Keratinocyte (primary cell): ENCODE measurements around the gene HOMER2. TPM values are rescaled to one million over a fixed set of nuclear protein-coding genes. Genes with fewer than 3 reads are reported as not detected.

Source experiments
- DNase-seq: peaks from one replicate; pipeline ENCODE4 v3.0.0-alpha.2; 2011; ENCODE audit warnings: low read depth, missing footprints, low spot score
- FAIRE-seq: peaks from 2 replicates; lab custom pipeline; 2011; peaks lifted over from hg19 to GRCh38; lab: Jason Lieb, UNC
- H2AFZ ChIP-seq: 2 replicates; pipeline ENCODE4 v1.6.0; 2012; ENCODE audit warnings: low read length, control low read depth, inconsistent platforms; ENCODE audit not compliant: control insufficient read depth
- H3K27ac ChIP-seq: 2 replicates; pipeline ENCODE4 v1.5.1; 2011; ENCODE audit warnings: low read length; ENCODE audit not compliant: control insufficient read depth, insufficient read depth
- H3K27me3 ChIP-seq: 3 replicates; pipeline ENCODE4 v1.6.0; 2011; ENCODE audit warnings: low read length; ENCODE audit not compliant: control insufficient read depth, insufficient read depth; ENCODE audit errors: extremely low read depth
- H3K36me3 ChIP-seq, 2 experiments: 2 replicates in 1 of 2; 3 replicates in 1 of 2; pipeline ENCODE4 v1.5.1; 2011; ENCODE audit warnings: low read length in 2 of 2, mild to moderate bottlenecking in 1 of 2; ENCODE audit not compliant: control insufficient read depth in 2 of 2, insufficient read depth in 2 of 2; ENCODE audit errors: extremely low read depth in 1 of 2
- H3K4me1 ChIP-seq: 3 replicates; pipeline ENCODE4 v1.5.1; 2011; ENCODE audit warnings: low read length; ENCODE audit not compliant: control insufficient read depth, insufficient read depth; ENCODE audit errors: extremely low read depth
- H3K4me2 ChIP-seq: 3 replicates; pipeline ENCODE4 v1.6.0; 2011; ENCODE audit warnings: low read depth, low read length; ENCODE audit not compliant: control insufficient read depth, insufficient read depth; ENCODE audit errors: extremely low read depth
- H3K4me3 ChIP-seq, 3 experiments: fragments of 200-600 bp in 1 of 3; sonication (generic) in 1 of 3; 2 replicates in 2 of 3; 3 replicates in 1 of 3; pipeline ENCODE4 v1.5.1; 2011 to 2016; ENCODE audit warnings: low read length in 3 of 3, mild to moderate bottlenecking in 3 of 3, control low read depth in 2 of 3, inconsistent platforms in 1 of 3, low read depth in 1 of 3, mixed read lengths in 1 of 3, mixed run types in 1 of 3, moderate library complexity in 1 of 3; ENCODE audit not compliant: control insufficient read depth in 2 of 3, insufficient read depth in 2 of 3; ENCODE audit errors: extremely low read depth in 1 of 3
- H3K79me2 ChIP-seq: 2 replicates; pipeline ENCODE4 v1.6.0; 2012; ENCODE audit warnings: low read length; ENCODE audit not compliant: control insufficient read depth, insufficient read depth
- H3K9ac ChIP-seq: 3 replicates; pipeline ENCODE4 v1.6.0; 2011; ENCODE audit warnings: low read length; ENCODE audit not compliant: control insufficient read depth, insufficient read depth; ENCODE audit errors: extremely low read depth
- H3K9me1 ChIP-seq: 3 replicates; pipeline ENCODE4 v1.6.0; 2011; ENCODE audit warnings: low read length; ENCODE audit not compliant: control insufficient read depth, insufficient read depth; ENCODE audit errors: extremely low read depth
- H3K9me3 ChIP-seq: 2 replicates; pipeline ENCODE4 v1.5.1; 2012; ENCODE audit warnings: low read depth, low read length; ENCODE audit not compliant: control insufficient read depth
- H4K20me1 ChIP-seq: 3 replicates; pipeline ENCODE4 v1.6.0; 2011; ENCODE audit warnings: low read length; ENCODE audit not compliant: control insufficient read depth, insufficient read depth; ENCODE audit errors: extremely low read depth
- CTCF ChIP-seq, 3 experiments: IDR thresholded peaks in 1 of 3; conservative IDR thresholded peaks in 1 of 3; optimal IDR thresholded peaks in 1 of 3; 2 replicates in 2 of 3; 3 replicates in 1 of 3; pipeline versions ENCODE3 to v1.5.1; 2011; ENCODE audit warnings: low read length in 3 of 3, mild to moderate bottlenecking in 3 of 3, moderate library complexity in 2 of 3, control low read depth in 1 of 3, inconsistent platforms in 1 of 3; ENCODE audit not compliant: insufficient read depth in 2 of 3; ENCODE audit errors: extremely low read depth in 1 of 3
- EZH2 ChIP-seq: IDR thresholded peaks from one replicate; pipeline ENCODE4 v1.6.1; 2012; ENCODE audit warnings: inconsistent platforms, mild to moderate bottlenecking, low read length, moderate library complexity
- dilution Hi-C: fragments of 300-500 bp; cut with MboI; formaldehyde crosslinking; loops from one replicate; pipeline ENCODE4 v1.7.0; 2020; ENCODE audit warnings: low sequenced_read_pairs; ENCODE audit not compliant: extremely low pct_ligation_motif_present
- polyA plus RNA-seq, 5 experiments: library from polyadenylated mRNA; depleted of rRNA in 3 of 5; stranded (reverse) in 3 of 5; stranded (forward) in 1 of 5; unstranded in 1 of 5; fragments of >200 nt; gene quantifications; 1 replicate in 1 of 5; 2 replicates in 3 of 5; 3 replicates in 1 of 5; pipeline versions ENCODE4 v1.2.1 to v1.2.3, GENCODE V29; 2011 to 2012; ENCODE audit warnings: missing spikeins in 2 of 5, low read depth in 1 of 5, low replicate concordance in 1 of 5

The HOMER2 gene
- polyA plus RNA-seq, 1 donor (not counting 4 experiments of a cell fraction or from before 2014, with no cell fraction given): 12.4 TPM

DNA sequence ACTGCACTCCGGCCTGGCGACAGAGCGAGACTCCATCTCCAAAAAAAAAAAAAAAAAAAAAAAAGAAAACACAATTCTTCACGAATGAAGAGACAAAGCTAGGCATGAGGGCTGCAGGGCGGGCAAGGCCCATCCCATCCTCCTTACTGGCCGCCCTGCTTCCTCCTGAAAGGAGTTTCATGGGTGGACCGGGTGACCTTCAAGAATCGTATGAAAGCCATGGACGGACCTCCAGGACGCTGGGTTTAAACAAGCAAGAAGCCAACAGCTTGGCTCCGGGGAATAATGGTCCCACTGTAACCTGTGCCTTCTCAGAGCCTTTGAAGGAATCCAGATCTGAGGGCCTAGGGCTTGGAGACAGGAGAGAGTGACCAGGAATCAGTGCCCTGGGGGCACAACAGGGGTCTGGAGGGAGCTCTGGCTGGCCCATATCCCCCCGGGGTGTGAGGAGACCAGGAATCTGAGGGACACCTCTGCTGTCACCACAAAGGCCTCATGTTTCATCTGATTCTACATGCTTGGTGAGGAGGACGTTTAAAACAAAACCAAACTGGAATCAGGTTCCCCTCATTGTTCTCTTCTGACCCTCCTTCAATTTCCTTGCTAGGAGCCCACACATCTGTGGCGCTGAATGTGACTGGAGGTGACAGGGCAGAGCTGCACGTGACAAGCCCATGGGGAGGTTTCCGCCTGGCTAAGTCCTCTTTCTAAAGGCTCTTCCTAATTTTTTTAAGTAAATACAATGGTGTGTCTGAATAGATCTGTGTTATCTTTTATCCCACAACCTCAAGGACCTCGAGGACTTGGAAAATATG lies 97.0 kb downstream of the HOMER2 start:
- H2AFZ ChIP-seq: no peak overlapping the region
- DNase-seq: no peak
- FAIRE-seq: no peak

GRCh38 chr15:82854554-82854953 lies 98.0 kb downstream of the HOMER2 start:
- DNase-seq (no peak), FAIRE-seq (no peak)
- Histone ChIP-seq H3K9me1 (no peaks in the 10 kb centered on the region), H3K79me2 (no peaks in the 10 kb centered on the region), H3K9me3 (no peaks in the 10 kb centered on the region), H3K4me3 (no peak overlapping the region), H3K27ac (no peak overlapping the region), H4K20me1 (no peaks in the 10 kb centered on the region), H3K4me1 (peaks cover 11% of the 10 kb centered on the region), H3K36me3 (no peaks in the 10 kb centered on the region), H3K4me2 (no peak overlapping the region), H3K27me3 (no peaks in the 10 kb centered on the region), H3K9ac (no peak overlapping the region), H2AFZ (no peak overlapping the region)
- TF ChIP-seq EZH2 (no peak), CTCF (optimal IDR thresholded peaks at IDR 0.05 in 1 of 3, IDR thresholded peaks at IDR 0.05 in 1 of 3, conservative IDR thresholded peaks at IDR 0.05 in 1 of 3; ENCODE audit: extremely low read depth in 1 of 3, insufficient read depth in 2 of 3, low read length in 3 of 3) (no peak)
- dilution Hi-C loops: no loop called here

More for the DNA sequence above, 97.0 kb downstream of the HOMER2 start:
- no peak overlapping the region for H3K4me2 ChIP-seq
- no peaks in the 10 kb centered on the region for H3K79me2 ChIP-seq
- no peaks in the 10 kb centered on the region for H3K9me1 ChIP-seq
- H3K36me3 ChIP-seq: no peaks in the 10 kb centered on the region
- no peaks in the 10 kb centered on the region for H3K9me3 ChIP-seq
- H3K9ac ChIP-seq: no peak overlapping the region
- peaks cover 2% of the 10 kb centered on the region for H3K4me1 ChIP-seq
- no peak overlapping the region for H3K4me3 ChIP-seq
- TF ChIP-seq CTCF (optimal IDR thresholded peaks at IDR 0.05 in 1 of 3, IDR thresholded peaks at IDR 0.05 in 1 of 3, conservative IDR thresholded peaks at IDR 0.05 in 1 of 3; ENCODE audit: extremely low read depth in 1 of 3, insufficient read depth in 2 of 3, low read length in 3 of 3) (no peak), EZH2 (no peak)
- no peak overlapping the region for H3K27ac ChIP-seq
- H4K20me1 ChIP-seq: no peaks in the 10 kb centered on the region
- dilution Hi-C loops: no loop called here
- H3K27me3 ChIP-seq: no peaks in the 10 kb centered on the region
